ENCODE measurements around the gene OXCT2.

- TF ChIP-seq CTCF (IDR thresholded peaks at IDR 0.05; ENCODE audit: poor library complexity, severe bottlenecking) = no peak
- TF ChIP-seq RAD21 (conservative IDR thresholded peaks at IDR 0.05) = no peak
Measured at GRCh38 chr1:39788426-39788757, 17.2 kb upstream of the OXCT2 start.
